Right lobe of liver (tissue), 6 donors: ENCODE results near the gene PTPRT. TPM values are rescaled to one million over a fixed set of nuclear protein-coding genes. Genes with fewer than 3 reads are reported as not detected.

ENCODE experiments used
- ATAC-seq, 4 donors: fragments of 200-7000 bp; cut with Tn5 transposase; one replicate each; pipeline ENCODE4 v1.9.1; 2020; ENCODE audit warnings: mild to moderate bottlenecking in 4 of 4, moderate library complexity in 4 of 4
- DNase-seq, 3 donors: peaks; one replicate each; pipeline ENCODE4 v3.0.0-alpha.2; 2020
- H3K27ac ChIP-seq, 3 donors: fragments of 200-600 bp; one replicate each; pipeline ENCODE4 v1.8.0; 2022
- H3K27me3 ChIP-seq, 2 donors: fragments of 200-600 bp; one replicate each; pipeline ENCODE4 v1.8.0; 2022
- H3K36me3 ChIP-seq, 4 donors: fragments of 200-600 bp; sonication (generic) in 1 of 4; one replicate each; pipeline versions ENCODE4 v1.5.1 to v1.8.0; 2017 to 2022; ENCODE audit warnings: control low read depth in 1 of 4
- H3K4me1 ChIP-seq, 4 donors: fragments of 200-600 bp; sonication (generic) in 1 of 4; one replicate each; pipeline versions ENCODE4 v1.5.1 to v1.8.0; 2017 to 2022; ENCODE audit warnings: control low read depth in 1 of 4
- H3K4me3 ChIP-seq, 3 donors: fragments of 200-600 bp; one replicate each; pipeline ENCODE4 v1.8.0; 2022
- H3K9me3 ChIP-seq, 4 donors: fragments of 200-600 bp; sonication (generic) in 1 of 4; one replicate each; pipeline versions ENCODE4 v1.5.1 to v1.8.0; 2017 to 2022; ENCODE audit warnings: control low read depth in 1 of 4
- CTCF ChIP-seq, 4 donors: fragments of 200-600 bp in 3 of 4; fragments of 450-650 bp in 1 of 4; IDR thresholded peaks; one replicate each; pipeline versions ENCODE4 v1.5.1 to v1.8.0; 2016 to 2022; ENCODE audit warnings: antibody characterized with exemption in 4 of 4, mild to moderate bottlenecking in 2 of 4
- POLR2A ChIP-seq: fragments of 450-650 bp; IDR thresholded peaks from one replicate; pipeline ENCODE4 v1.6.1; 2017; ENCODE audit warnings: antibody characterized with exemption, mild to moderate bottlenecking
- WGBS: methylation state at CpG from one replicate; pipeline ENCODE4 v1.1.6; 2018; ENCODE audit warnings: low coverage, low lambda C conversion rate; ENCODE audit not compliant: insufficient coverage; ENCODE audit errors: missing lambda C conversion rate; 5-methylcytosine and 5-hydroxymethylcytosine counted together
- intact Hi-C, 2 donors: fragments of 100-400 bp; cut with DNase I; formaldehyde crosslinking; loops; one replicate each; pipeline versions ENCODE4 v1.11.2 to v1.14.1; 2022
- total RNA-seq, 6 experiments: library from RNA; depleted of rRNA in 2 of 6; stranded (reverse); fragments of >200 nt in 2 of 6; fragmentation: NEBNext Ultra II Directional in 3 of 6; extraction: Animal tissue kit (Norgen Biotek cat#: 25700) in 3 of 6; gene quantifications; one replicate each; pipeline versions ENCODE4 v1.1.0 to v1.2.4, GENCODE V29; 2016 to 2023
- donor health status: DM: no; HTN: yes; CAD: no.
- donor health status: DM: no; HTN: no; CAD: no.
- donor health status: DM: no; HTN: no; CAD: no.
- donor health status: DM: no; HTN: yes; CAD: no.
- donor health status: DM: no; HTN: yes; CAD: no.

Gene PTPRT
- total RNA-seq, 6 experiments from 2014 or later = 0.18 to 1.0 (median 0.51) TPM

GRCh38 chr20:42111349-42111748, 1078.4 kb downstream of the PTPRT start:
- DNase-seq (no peak), ATAC-seq (no peak)
- Histone ChIP-seq H3K27me3 (no peaks in the 10 kb centered on the region), H3K9me3 (no peaks in the 10 kb centered on the region), H3K36me3 (no peaks in the 10 kb centered on the region), H3K27ac (no peak overlapping the region), H3K4me1 (no peaks in the 10 kb centered on the region), H3K4me3 (no peak overlapping the region)
- WGBS = no CpG with 5 or more reads among the region's 1 CpG
- no peak for TF ChIP-seq CTCF (IDR thresholded peaks at IDR 0.05)
- no peak for TF ChIP-seq POLR2A
- intact Hi-C loops = no loop called here

GRCh38 chr20:42110301-42110700, 1079.4 kb downstream of the PTPRT start:
- Histone ChIP-seq H3K9me3 (no peaks in the 10 kb centered on the region), H3K27ac (no peak overlapping the region), H3K4me3 (no peak overlapping the region), H3K27me3 (no peaks in the 10 kb centered on the region), H3K4me1 (no peaks in the 10 kb centered on the region), H3K36me3 (no peaks in the 10 kb centered on the region)
- intact Hi-C loops = no loop called here
- TF ChIP-seq CTCF (IDR thresholded peaks at IDR 0.05) (no peak), POLR2A (no peak)
- WGBS = 62% methylated on average over 12 of the region's 15 CpGs
- no peak for ATAC-seq
- DNase-seq = no peak

GRCh38 chr20:42102000-42102399, 1087.7 kb downstream of the PTPRT start:
- TF ChIP-seq POLR2A = no peak
- TF ChIP-seq CTCF (IDR thresholded peaks at IDR 0.05) = no peak
- Histone ChIP-seq H3K4me1 (no peaks in the 10 kb centered on the region), H3K4me3 (no peak overlapping the region), H3K27ac (no peak overlapping the region), H3K36me3 (no peaks in the 10 kb centered on the region), H3K27me3 (no peaks in the 10 kb centered on the region), H3K9me3 (no peaks in the 10 kb centered on the region)
- ATAC-seq (no peak), DNase-seq (no peak)
- intact Hi-C loops = no loop called here
- WGBS = 67% methylated on average over 2 of the region's 12 CpGs

GRCh38 chr20:42100137-42100704, 1089.5 kb downstream of the PTPRT start:
- WGBS = 39% methylated on average over 9 of the region's 9 CpGs
- no peaks in the 10 kb centered on the region for H3K36me3 ChIP-seq
- intact Hi-C loops = no loop called here
- H3K4me1 ChIP-seq = no peaks in the 10 kb centered on the region
- ATAC-seq (no peak), DNase-seq (no peak)
- no peaks in the 10 kb centered on the region for H3K9me3 ChIP-seq
- no peaks in the 10 kb centered on the region for H3K27me3 ChIP-seq
- TF ChIP-seq CTCF (IDR thresholded peaks at IDR 0.05) = no peak
- no peak for TF ChIP-seq POLR2A
- no peak overlapping the region for H3K4me3 ChIP-seq
- no peak overlapping the region for H3K27ac ChIP-seq

GRCh38 chr20:42099101-42099500, 1090.6 kb downstream of the PTPRT start:
- TF ChIP-seq CTCF (IDR thresholded peaks at IDR 0.05) (no peak), POLR2A (no peak)
- intact Hi-C loops = no loop called here
- Histone ChIP-seq H3K27me3 (no peaks in the 10 kb centered on the region), H3K36me3 (no peaks in the 10 kb centered on the region), H3K27ac (no peak overlapping the region), H3K4me3 (no peak overlapping the region), H3K9me3 (no peaks in the 10 kb centered on the region), H3K4me1 (no peaks in the 10 kb centered on the region)
- WGBS = 57% methylated on average over 7 of the region's 7 CpGs
- ATAC-seq (no peak), DNase-seq (no peak)
